HK-2 (cell line): Measurements from ENCODE around the gene TCP11L2.
"Not testable (repeated sequence)": the region's sequence is repeated elsewhere in the genome, so short reads cannot be mapped to it uniquely, and the experiment has no call there.

Experiments
- DNase-seq: peaks from one replicate; pipeline ENCODE4 v3.0.0-alpha.2; 2018; ENCODE audit not compliant: unreplicated experiment

The TCP11L2 gene

DNA sequence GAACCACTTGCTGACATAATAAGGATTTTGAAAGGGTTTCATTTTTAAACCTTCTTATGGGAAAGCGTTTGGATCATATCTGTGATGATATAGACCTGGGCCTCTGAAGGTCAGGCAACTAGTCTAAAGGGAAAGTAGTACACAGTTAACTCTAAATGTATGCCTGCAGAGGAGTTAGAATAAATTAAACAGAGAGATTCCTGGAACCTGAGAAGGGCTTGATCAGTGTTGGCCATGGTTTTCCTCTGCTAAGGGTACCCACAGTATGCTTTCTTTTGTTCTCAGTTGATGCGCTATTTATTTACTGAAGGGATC, 40.6 kb downstream of the TCP11L2 start:
- no peak for DNase-seq

DNA sequence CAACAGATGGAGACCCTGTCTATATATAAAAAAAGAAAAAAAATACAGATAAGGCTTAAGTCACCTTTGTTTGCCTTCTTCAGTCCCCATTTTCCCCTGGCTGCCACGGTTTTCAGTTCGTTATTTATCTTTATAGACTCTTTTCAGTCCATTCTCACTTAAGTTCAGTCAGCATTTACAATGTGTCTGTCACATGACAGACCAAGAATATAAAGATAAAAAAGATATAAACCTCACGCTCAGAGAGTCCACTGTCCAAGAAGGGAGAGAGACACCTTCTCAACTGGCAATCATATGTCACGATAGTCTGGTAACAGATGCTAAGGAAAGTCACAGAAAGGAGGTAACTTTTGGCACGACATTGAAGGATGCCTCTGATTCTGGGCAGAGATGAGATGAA, 41.6 kb downstream of the TCP11L2 start:
- DNase-seq, result no peak

DNA sequence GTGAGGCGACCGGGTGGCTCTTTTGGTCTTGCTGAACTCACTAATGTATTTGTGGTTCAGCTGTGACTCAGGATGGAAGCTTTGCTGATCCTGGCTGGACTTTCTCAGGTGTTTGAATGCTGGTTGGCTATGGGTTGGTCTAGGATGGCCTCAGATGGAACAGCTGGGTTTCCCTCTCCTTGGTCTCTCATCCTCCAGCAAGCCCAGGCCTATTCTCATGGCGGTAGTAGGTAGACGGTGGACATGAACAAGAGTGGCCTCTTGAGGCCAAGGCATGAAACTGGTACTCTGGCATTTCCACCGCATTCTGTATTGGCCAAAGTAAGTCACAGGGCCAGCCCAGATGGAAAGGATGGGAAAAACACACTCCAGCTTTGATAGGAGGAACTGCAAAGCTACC, 43.2 kb downstream of the TCP11L2 start:
- peak; percentile 10 for DNase-seq

DNA sequence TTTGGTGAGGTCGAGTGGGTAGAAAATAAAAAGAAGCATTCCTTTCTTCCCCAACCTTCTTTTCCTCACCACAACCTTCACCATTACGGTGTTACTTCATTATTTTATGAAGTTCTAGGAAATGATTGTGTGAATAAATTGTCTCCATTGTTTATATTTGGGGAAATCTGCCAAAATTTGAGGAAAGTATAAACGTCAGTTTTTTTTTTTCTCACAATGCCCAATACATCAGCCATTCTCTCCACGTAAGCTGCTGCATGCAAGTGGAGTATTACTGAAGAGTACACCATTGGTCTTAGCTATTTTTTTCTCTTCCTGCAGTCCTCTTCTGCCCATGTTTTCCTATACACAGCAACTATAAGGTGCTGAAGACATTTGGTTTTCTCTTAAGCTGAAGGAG, 45.9 kb downstream of the TCP11L2 start:
- no peak for DNase-seq

DNA sequence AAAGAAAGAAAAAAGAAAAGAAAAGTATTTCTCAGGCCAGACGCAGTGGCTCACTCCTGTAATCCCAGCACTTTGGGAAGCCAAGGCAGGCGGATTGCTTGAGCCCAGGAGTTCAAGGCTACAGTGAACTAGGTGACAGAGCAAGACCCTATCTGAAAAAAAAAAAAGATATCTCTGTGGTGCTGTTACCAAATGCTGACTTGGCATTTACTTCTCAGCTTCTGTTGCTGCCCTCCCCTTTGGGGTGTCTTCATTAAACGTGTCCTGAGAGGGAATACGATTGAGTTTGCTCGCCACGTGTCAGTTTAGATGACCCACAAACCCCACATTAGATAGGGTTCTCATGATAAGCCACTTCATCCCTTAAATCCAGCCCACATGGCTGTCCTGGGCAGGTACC, 50.6 kb downstream of the TCP11L2 start:
- DNase-seq, result no peak

DNA sequence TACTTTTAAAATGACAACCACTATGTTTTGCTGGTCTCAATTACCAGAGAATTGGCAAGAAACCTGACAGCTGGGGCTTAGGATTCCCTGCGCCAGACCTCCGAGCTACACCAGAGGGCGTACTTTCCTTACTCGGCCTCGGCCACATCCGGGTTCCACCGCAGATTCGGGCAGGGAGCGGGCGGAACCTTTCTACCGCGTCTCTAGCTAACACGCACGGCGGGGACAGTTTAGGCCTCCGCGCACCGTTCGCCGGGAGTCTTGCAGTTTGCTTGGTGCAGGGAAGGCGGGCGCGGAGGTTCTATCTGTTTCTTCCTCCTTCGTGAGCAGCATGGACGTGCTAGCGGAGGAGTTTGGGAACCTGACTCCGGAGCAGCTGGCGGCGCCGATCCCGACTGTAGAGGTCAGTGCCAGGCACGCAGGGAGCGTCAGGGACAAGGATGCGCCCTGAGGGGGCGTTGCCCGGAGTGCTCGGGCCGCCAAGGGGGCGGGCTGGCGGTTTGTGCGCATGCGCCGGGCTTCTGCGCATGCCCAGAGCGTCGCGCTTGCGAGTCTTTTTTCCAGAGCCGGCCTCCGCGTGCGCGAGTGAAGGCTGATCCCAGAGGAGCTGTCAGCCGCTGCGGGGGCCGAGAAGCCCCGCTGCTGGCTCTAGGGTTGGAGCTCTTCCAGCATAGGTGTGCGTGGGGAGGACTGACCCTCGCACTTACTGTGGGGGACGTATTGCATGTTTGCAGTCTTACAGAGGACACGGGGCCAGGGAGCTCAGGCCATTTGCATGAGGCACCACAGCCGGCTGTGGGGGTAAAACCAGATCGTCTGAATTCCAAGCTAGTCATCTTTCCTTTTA, 55.2 kb downstream of the TCP11L2 start, which contains the start of gene POLR3B:
Gene POLR3B (plus strand): TSS at position 200 of the 847 bp plus-strand sequence. CDS start 132 bp downstream, at position 332.
- DNase-seq, result peak; percentile 94

DNA sequence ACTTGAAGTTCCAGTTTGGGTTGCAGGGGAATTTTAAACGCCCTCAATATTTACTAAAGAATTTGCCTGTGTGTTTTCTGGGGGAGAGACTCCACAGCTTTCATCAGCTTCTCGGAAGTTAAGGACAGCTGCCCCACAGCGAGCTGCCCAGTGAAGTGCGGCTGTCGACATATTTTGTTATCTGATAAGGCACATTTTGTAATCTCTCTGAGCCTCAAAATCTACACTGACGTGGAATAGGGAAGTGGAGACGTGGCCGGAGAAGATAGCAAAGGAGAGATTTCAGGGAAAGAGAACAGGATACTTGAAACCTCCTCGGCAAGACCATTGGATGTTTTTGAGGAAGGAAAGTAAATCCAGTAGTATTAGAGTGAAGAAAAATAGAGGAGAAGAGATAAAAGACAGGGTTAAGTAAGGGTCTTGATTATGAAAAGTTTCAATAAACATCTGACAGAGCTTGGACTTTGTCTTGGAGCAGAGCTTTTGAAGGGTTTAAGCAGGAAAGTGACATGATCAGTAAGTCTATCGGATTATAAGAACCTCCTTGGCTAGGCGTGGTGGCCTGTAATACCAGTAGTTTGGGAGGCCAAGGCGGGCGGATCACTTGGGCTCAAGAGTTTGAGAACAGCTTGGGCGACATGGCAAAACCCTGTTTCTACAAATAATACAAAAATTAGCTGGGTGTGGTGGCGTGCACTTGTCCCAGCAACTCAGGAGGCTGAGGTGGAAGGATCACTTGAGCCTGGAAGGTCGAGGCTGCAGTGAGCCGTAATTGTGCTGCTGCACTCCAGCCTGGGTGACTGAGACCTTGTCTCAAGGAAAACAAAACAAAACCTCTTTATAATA, 56.1 kb downstream of the TCP11L2 start:
- DNase-seq, result no peak

DNA sequence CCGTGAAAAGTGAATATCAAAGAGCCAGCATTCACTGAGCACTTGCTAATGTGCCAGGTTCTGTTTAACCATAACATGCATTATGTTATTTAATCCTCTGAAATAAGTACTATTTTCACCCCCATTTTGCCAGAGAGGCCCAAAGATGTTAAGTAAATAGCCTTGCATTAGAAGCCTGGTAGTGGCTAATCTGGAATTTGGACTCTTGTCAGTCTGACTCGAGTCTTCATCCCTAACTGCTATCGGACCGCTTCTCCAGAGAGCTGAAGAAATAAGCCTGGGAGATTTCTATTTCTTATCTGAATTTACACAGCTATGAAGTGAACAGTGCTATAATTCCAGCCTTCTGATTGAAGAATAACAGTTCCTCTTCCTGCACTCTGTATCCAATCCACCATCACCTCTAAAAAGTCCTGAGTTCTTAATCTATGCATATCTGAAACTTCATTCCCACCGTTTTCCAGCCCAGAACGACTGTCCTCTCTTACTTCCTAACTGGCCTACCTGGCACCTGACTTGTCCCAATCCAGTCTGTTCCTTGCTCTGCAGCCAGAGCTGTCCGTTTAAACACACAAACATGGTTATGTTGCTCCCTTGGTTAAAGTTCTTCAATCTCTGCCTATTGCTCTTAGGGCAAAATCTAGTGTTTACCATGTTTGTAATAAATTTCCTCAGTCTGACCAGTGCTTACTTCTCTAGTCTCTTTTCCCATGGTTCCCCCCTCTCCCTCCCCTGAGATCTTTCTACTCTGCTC, 57.3 kb downstream of the TCP11L2 start:
- DNase-seq, result no peak

DNA sequence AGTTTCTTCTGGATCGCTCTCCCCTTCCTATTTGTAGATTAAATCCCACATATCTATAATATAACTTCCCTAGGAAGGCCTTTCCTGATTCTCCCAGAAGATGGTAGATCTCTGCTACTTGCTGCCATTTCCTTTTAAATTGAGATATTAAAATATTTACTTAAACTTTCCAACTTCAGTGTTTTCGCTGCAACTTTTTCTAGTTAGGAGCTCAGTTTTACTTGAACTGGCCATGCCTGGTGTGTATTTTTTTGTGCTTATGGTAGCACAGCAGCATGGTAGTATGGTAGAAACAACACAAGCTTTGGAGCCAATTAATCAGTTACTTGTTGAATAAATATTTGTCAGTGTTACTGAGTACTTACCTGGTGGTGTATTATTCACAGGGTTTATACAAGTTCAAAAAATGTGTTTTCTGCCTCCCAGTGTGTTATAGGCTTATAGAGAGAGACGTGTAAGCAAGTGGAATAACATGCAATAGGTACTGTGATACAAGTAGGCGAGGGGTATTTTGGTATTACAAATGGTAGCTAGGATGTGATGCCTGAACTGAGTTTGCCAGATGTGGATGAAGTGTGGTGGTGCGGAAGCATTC, 58.0 kb downstream of the TCP11L2 start:
- DNase-seq, result no peak

DNA sequence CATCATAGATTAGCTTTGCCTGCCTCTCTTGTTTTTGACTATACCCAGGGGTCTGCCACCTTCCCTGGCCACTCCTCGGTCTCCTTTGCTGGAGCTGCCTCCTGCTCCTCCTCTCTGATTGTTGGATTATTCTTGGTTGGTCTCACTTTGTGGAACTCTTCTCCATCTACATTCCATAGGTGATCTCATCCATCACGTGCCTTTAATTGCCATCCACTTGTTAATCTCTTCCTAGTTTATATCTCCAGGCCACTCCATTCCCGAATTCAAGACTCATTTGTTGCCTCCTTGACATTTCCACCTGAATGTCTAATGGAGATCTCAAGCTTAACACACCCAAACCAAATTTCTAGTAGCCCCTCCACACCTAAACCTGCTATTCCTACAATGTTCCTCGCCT, 60.4 kb downstream of the TCP11L2 start:
- DNase-seq, result no peak

DNA sequence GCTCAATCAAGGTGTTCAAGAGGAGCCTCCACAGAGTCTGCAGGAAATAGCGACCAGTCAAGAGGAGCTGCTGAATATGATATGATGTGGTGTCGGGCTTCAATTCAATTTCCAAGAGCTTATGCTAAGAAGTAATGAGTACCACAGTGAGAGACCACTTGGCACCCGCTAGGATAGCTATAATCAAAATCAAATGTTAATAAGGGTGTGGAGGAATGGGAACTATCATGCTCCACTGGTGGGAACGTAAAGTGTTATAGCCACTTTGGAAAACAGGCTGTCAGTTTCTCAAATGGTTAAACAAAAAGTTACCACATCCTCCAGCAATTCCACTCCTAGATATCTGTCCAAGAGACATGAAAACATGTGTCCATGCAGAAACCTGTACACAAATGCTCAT, 61.7 kb downstream of the TCP11L2 start:
- no peak for DNase-seq

DNA sequence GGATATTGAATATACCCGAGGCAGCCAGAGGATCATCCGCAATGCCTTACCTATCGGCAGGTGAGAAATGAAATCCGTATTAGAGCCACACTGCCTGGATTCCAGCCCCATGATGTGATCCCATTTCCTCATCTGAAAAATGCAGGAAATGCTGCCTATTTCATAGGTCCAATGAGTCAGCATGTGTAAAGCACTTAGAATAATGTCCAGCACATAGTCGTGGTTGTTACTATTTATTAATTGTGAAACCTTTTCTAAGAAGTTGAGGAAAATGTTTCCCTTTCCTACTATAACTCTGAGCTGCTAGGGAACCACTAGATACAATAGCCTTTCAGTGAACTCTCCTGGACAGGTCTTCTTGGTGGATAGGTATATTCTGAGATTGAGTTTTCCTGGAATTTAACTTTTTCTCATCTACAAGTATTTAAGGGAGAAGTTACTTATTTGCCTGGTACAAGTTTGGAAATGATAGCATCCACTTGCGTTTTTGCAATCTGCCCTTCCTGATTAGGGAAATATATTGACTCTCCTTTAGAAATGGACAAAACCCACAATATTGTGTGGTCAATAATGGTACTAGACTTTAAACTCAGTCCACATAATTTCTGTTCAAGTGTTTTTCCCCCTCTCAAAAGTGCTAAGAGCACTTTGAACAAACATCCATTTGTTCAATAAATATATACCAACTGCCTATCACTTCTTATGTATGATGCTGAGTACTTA, 67.3 kb downstream of the TCP11L2 start:
- DNase-seq, result peak; percentile 33

DNA sequence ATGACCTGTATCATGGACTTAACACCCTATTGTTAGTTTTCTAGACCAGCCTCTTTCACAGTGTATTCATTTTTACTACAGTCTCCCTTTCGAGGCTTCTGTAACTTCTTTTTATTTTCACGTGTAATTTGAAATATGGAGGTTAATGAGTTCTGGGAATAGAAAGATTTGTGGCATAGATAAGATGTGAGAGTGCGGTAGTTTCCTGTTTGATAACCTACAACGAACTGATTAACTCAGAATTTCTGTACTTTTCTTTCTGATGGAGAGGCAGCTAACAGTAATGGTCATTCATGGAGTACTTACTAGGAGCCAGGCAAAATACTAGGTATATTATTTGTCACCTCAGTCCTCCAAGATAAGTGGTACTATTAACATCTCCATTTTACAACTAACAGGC, 76.3 kb downstream of the TCP11L2 start:
- no peak for DNase-seq

DNA sequence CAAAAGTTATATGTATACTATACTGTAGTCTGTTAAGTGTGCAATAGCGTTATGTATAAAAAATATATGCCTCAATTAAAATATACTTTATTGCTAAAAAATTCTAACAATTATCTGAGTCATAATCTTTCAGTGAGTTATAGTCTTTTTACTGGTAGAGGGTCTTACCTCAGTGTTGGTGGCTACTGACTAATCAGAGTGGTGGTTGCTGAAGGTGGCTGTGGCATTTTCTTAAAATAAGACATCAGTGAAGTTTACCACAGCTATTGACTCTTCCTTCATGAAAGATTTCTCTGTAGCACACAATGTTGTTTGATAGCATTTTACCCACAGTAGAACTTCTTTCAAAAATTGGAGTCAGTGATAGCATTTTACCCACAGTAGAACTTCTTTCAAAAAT, 78.4 kb downstream of the TCP11L2 start:
- DNase-seq, result no peak

DNA sequence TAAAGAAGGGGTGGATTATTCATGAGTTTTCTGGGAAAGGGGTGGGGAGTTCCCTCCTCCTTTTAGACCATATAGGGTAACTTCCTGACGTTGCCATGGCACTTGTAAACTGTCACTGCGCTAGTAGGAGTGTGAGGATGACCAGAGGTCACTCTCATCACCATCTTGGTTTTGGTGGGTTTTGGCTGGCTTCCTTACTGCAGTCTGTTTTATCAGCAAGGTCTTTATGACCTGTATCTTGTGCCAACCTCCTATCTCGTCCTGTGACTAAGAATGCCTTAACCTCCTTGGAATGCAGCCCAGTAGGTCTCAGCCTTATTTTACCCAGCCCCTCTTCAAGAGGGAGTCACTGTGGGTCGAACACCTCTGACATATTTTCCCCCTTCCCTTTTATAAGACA, 79.3 kb downstream of the TCP11L2 start:
- not testable (repeated sequence) for DNase-seq

DNA sequence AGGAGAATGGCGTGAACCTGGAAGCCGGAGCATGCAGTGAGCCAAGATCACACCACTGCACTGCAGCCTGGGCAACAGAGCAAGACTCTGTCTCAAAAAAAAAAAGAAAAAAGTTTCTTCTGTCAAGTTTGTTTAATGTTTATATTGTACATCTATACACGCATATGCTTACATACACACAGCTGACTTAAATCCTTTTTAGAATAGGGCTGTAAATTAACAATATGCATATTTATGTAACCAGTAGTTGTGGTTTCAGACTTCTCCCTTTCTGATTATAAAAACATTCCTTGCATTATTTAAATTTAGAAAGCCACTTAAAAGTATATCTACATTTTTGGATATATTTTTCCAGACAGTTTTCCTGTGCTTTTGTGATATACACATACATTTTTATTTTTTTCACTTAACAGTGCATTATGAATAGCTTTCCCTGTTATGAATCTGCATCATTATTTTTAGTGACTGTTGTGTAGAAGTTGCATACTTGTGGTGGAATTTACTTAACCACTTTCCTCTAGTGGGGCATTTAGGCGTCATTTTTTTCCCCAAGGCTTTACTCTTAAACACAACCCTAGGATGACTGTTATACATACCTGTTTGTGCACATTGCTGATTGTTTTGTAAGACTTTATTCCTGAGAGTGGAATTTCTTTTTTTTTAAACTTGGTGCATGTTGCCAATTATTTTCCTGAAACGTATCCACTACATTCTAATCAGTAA, 84.4 kb downstream of the TCP11L2 start:
- no peak for DNase-seq

DNA sequence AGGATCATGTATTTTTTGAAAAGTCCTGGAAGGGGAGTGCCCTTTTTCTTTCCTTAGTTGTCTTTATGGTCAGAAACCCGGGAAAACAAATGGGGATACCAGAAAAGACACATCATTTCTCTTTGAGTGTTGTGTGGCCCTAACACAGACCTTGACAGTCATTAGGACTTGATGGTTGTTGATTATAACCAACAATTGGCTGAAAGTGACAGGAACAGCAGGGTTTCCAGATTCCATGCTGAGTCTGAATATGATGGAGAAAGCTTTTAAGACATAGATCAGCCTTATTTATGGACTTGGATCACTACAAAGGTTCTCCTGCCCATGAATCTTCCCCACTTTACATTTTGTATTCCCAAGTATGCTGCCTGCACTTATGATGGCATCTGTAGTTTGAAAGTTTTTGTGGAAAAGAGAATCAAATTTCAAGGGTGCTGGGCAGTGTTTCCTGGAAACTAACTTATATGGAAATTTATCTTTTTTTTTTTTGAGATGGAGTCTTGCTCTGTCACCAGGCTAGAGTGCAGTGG, 85.4 kb downstream of the TCP11L2 start:
- no peak for DNase-seq

DNA sequence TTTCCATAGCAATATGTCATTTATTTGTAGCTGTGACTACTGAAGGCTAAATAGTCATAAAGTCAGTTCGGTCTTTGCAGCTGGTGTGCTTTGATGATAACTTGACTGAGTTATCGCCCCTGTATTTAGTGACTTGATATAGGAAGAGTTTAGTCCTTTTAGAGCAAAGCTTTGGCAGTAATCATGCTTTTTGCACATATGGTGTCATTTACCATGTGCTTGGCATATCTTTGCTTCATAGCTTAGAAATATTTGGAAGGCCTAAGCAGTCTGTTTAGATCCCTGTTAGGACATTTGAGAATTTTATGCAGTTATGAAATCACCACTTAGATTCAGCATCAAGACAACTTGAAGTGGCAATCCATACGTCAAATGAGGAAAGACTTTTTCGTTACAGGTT, 86.6 kb downstream of the TCP11L2 start:
- DNase-seq, result no peak

DNA sequence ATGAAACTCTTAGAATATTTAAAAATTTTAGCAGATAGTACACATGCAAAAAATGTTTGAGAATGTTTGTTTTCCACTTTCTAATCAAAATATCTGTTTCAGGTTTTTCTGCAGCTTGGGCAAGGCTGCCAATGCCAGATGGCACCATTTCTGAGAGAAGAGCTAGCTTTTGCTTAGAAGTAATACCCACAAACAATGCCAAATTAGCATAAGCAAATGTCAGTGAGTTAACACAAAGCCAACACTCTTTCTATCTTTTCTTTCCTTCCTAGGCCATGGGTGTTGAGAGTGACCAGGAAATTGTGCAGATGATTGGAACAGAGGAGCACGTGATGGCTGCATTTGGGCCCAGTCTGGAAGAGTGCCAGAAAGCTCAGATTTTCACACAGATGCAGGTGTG, 90.2 kb downstream of the TCP11L2 start:
- no peak for DNase-seq
